DND-41 (cell line): Measurements from ENCODE around the gene GPR15LG.

Experiments used
- CTCF ChIP-seq: IDR thresholded peaks from 2 replicates; pipeline ENCODE4 v1.5.1; 2012; ENCODE audit warnings: borderline replicate concordance, low read length, moderate library complexity, mild to moderate bottlenecking; ENCODE audit not compliant: poor library complexity, severe bottlenecking; ENCODE audit errors: extremely low read depth
- EZH2 ChIP-seq: IDR thresholded peaks from 3 replicates; pipeline ENCODE4 v1.6.1; 2012; ENCODE audit warnings: borderline replicate concordance, low read depth, mild to moderate bottlenecking, moderate library complexity, low read length, inconsistent platforms; ENCODE audit not compliant: severe bottlenecking

GRCh38 chr10:84159076-84159685 is 14.4 kb upstream of the GPR15LG start:
- TF ChIP-seq CTCF (no peak), EZH2 (no peak)
